ENCODE measurements around the gene NCAPH2.
A peak's percentile ranks its signal among the peaks of the same experiment; 100 is the strongest.

NCAPH2 gene

DNA sequence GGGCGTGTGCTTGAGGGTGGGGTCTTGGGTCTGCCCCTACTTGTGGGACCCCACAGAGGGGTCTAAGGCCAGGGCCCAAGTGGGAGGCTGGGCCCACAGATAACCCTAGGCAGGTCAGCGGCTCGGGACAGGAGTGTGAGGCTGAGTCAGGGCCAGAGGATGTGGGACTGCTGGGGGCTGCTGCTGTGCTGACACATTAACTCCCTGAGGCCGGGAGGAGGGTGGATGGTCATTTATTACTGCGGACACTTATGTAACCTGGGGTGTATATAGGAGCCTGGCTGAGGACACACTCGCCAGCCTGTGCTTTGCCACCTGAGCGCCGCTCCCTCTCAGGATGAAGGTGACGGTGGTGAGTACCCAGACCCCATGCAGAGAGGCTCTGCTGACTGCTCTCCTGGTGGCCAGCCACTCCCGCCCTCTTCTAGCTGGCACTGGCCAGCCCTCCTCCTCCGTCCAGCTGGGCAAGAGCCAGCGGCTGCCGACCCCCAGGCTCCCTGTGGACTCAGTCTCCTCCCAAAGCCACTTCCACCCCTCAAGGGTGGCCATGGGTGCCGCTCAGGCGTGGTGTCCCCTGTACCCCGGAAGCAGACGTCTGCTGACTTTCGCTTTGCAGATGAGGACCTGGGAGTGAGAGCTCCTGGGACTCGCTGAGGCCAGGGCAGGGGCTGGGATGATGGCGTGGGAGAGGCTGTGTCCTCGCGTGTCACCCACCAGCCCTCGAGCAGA is 21.3 kb upstream of the NCAPH2 start, which contains the start of gene MIOX:
Gene MIOX, plus strand, starts transcription at position 299 of the 729 bp plus-strand sequence. Its CDS starts 39 bp downstream, at position 338.
- peak within 1 kb of the TSS; percentile 90 for H3K27ac Mint-ChIP-seq

DNA sequence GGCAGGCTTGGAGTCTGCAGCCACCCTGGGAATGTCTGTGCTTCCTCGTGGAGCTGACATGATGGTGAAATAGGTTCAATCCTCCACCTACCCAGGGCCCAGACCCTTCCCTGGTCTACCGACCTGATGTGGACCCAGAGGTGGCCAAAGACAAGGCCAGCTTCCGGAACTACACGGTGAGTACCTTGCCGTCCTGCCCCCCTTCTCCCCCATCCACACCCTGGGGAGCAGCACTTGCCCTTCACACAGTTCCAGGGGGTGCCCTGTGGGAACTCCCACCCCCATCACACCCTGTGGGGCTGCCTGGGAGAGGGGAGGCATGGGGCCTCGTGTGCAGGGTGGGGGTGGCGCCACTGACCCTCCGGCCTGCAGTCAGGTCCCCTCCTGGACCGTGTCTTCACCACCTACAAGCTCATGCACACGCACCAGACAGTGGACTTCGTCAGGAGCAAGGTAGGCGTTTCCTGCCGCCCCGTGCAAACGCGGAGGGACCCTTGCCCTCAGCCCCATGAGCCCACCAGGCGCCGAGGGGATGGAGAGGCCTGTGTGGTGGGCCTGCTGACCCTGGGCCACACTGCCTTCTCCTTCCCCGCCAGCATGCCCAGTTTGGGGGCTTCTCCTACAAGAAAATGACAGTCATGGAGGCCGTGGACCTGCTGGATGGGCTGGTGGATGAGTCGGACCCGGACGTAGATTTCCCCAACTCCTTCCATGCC is 20.6 kb upstream of the NCAPH2 start:
- Mint-ChIP-seq H3K27ac (no peak overlapping the region), H3K4me3 (no peak overlapping the region), H3K9me3 (no peaks in the 10 kb centered on the region), H3K4me1 (peaks cover 35% of the 10 kb centered on the region), H3K36me3 (ENCODE audit: low read depth) (no peaks in the 10 kb centered on the region), H3K27me3 (ENCODE audit: low read depth, poor library complexity) (peaks cover 10% of the 10 kb centered on the region)
- TF ChIP-seq, protein P1, sequence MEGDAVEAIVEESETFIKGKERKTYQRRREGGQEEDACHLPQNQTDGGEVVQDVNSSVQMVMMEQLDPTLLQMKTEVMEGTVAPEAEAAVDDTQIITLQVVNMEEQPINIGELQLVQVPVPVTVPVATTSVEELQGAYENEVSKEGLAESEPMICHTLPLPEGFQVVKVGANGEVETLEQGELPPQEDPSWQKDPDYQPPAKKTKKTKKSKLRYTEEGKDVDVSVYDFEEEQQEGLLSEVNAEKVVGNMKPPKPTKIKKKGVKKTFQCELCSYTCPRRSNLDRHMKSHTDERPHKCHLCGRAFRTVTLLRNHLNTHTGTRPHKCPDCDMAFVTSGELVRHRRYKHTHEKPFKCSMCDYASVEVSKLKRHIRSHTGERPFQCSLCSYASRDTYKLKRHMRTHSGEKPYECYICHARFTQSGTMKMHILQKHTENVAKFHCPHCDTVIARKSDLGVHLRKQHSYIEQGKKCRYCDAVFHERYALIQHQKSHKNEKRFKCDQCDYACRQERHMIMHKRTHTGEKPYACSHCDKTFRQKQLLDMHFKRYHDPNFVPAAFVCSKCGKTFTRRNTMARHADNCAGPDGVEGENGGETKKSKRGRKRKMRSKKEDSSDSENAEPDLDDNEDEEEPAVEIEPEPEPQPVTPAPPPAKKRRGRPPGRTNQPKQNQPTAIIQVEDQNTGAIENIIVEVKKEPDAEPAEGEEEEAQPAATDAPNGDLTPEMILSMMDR (IDR thresholded peaks at IDR 0.05), result no peak
- no peak for DNase-seq

More for the DNA sequence above, 21.3 kb upstream of the NCAPH2 start, which contains the start of gene MIOX:
- Mint-ChIP-seq H3K4me1 (peaks cover 35% of the 10 kb centered on the region), H3K9me3 (no peaks in the 10 kb centered on the region), H3K4me3 (no peak within 1 kb of the TSS), H3K27me3 (ENCODE audit: low read depth, poor library complexity) (peaks cover 10% of the 10 kb centered on the region), H3K36me3 (ENCODE audit: low read depth) (no peaks in the 10 kb centered on the region)
- TF ChIP-seq, protein P1 (IDR thresholded peaks at IDR 0.05), result no peak
- no peak for DNase-seq

DNA sequence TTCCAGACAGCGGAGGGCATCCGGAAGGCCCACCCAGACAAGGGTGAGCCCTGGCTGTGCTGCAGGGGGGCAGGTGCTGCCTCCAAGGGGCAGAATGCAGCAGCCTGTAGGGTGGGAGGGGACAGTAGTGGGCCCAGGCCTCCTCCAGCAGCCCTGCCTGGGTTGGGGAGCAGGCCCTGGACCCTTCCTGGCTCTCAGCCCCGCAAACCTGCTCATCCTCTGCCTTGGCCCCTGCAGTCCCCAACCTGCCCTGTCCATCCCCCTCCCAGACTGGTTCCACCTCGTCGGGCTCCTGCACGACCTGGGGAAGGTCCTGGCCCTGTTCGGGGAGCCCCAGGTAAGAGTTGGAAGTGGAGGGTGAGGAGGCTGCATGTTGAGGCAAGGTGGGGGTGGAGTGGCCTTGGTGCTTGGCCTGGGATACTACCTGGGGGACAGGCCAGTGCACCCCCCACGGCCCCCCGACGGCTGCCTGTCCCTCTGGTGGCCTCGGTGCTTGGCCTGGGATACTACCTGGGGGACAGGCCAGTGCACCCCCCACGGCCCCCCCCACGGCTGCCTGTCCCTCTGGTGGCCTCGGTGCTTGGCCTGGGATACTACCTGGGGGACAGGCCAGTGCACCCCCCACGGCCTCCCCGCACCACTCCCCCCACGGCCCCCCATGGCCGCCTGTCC is 19.9 kb upstream of the NCAPH2 start:
- Mint-ChIP-seq H3K36me3 (ENCODE audit: low read depth) (no peaks in the 10 kb centered on the region), H3K9me3 (no peaks in the 10 kb centered on the region), H3K4me1 (peaks cover 35% of the 10 kb centered on the region), H3K27me3 (ENCODE audit: low read depth, poor library complexity) (peaks cover 10% of the 10 kb centered on the region), H3K4me3 (no peak overlapping the region), H3K27ac (no peak overlapping the region)
- no peak for DNase-seq
- TF ChIP-seq, protein P1 (IDR thresholded peaks at IDR 0.05), result no peak

DNA sequence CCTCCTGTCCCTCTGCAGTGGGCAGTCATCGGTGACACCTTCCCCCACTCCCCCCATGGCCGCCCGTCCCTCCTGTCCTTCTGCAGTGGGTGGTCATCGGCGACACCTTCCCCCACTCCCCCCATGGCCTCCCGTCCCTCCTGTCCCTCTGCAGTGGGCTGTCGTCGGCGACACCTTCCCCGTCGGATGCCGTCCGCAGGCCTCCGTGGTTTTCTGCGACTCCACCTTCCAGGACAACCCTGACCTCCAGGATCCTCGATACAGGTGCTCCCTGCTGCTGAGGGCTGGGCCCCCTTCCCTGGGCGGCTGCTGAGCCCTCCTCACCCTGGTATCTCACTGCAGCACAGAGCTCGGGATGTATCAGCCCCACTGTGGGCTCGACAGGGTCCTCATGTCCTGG is 19.1 kb upstream of the NCAPH2 start:
- Mint-ChIP-seq H3K4me1 (peaks cover 34% of the 10 kb centered on the region), H3K9me3 (no peaks in the 10 kb centered on the region), H3K36me3 (ENCODE audit: low read depth) (no peaks in the 10 kb centered on the region), H3K27ac (no peak overlapping the region), H3K4me3 (no peak overlapping the region), H3K27me3 (ENCODE audit: low read depth, poor library complexity) (peaks cover 10% of the 10 kb centered on the region)
- TF ChIP-seq, protein P1 (IDR thresholded peaks at IDR 0.05), result no peak
- DNase-seq, result no peak

DNA sequence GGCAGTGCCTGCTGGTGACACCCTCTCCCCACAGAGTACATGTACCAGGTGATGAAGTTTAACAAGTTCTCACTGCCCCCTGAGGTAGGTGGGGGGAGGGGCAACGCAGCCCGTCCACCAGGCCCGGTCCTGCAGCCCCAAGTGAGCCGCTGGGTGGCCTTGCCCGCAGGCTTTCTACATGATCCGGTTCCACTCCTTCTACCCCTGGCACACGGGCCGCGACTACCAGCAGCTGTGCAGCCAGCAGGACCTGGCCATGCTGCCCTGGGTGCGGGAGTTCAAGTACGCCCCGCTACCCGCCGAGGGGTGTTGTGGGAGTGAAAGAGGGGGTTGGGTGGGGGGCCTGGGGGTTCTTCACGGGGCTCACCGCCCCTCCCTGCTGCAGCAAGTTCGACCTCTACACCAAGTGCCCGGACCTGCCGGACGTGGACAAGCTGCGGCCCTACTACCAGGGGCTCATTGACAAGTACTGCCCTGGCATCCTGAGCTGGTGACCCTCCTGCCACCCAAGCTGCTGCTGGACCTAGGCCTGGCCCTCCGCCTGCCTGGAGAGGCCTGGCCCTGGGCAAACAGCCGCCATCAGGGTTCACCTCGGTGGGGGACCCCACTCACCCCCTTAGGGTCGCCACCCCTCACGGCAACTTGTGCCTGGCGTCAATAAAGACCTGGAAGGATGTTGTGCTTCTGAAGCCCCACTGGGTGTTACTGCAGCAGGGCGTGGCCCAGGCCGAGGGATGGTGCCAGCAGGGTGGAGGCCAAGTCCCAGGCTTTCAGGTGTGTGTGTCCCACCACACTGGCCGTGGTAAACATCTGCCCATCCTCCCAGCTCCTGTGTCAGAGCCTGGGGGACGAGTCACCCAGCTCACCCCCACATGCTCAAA is 18.4 kb upstream of the NCAPH2 start:
- H3K27ac Mint-ChIP-seq, result no peak overlapping the region
- no peak overlapping the region for H3K4me3 Mint-ChIP-seq
- H3K36me3 Mint-ChIP-seq (ENCODE audit: low read depth), result no peaks in the 10 kb centered on the region
- no peaks in the 10 kb centered on the region for H3K9me3 Mint-ChIP-seq
- TF ChIP-seq, protein P1 (IDR thresholded peaks at IDR 0.05), result no peak
- DNase-seq, result no peak
- peaks cover 29% of the 10 kb centered on the region for H3K4me1 Mint-ChIP-seq
- peaks cover 14% of the 10 kb centered on the region for H3K27me3 Mint-ChIP-seq (ENCODE audit: low read depth, poor library complexity)
